Karpas-422 (cell line): Measurements from ENCODE around the gene ZNF735. TPM values are rescaled to one million over a fixed set of nuclear protein-coding genes. Genes with fewer than 3 reads are reported as not detected.

Source experiments
- DNase-seq: peaks from one replicate; pipeline ENCODE4 v3.0.0-alpha.2; 2015
- H2AFZ ChIP-seq: fragments of 200-600 bp; sonication (generic); 2 replicates; pipeline ENCODE4 v1.6.1; 2014; ENCODE audit warnings: antibody characterized with exemption, low read length, mixed read lengths
- H3K27ac ChIP-seq: fragments of 200-600 bp; sonication (generic); 2 replicates; pipeline ENCODE4 v1.5.1; 2014; ENCODE audit warnings: mild to moderate bottlenecking, low read length, moderate library complexity
- H3K27me3 ChIP-seq: fragments of 200-600 bp; sonication (generic); 2 replicates; pipeline ENCODE4 v1.6.1; 2014; ENCODE audit warnings: low read length, mixed read lengths
- H3K36me3 ChIP-seq: fragments of 200-600 bp; sonication (generic); 2 replicates; pipeline ENCODE4 v1.6.1; 2014; ENCODE audit warnings: low read length, mixed read lengths; ENCODE audit not compliant: insufficient read depth
- H3K4me1 ChIP-seq: fragments of 200-600 bp; sonication (generic); 2 replicates; pipeline ENCODE4 v1.6.1; 2014; ENCODE audit warnings: mild to moderate bottlenecking, low read length, mixed read lengths
- H3K4me2 ChIP-seq: fragments of 200-600 bp; sonication (generic); 2 replicates; pipeline ENCODE4 v1.6.1; 2014; ENCODE audit warnings: low read length, low read depth, mild to moderate bottlenecking; ENCODE audit not compliant: poor library complexity, severe bottlenecking
- H3K4me3 ChIP-seq: fragments of 200-600 bp; sonication (generic); 2 replicates; pipeline ENCODE4 v1.5.1; 2014; ENCODE audit warnings: mild to moderate bottlenecking, antibody characterized with exemption, low read length, mixed read lengths
- H3K79me2 ChIP-seq: fragments of 200-600 bp; sonication (generic); 2 replicates; pipeline ENCODE4 v1.6.1; 2014; ENCODE audit warnings: mild to moderate bottlenecking, low read length, mixed read lengths
- H3K9ac ChIP-seq: fragments of 200-600 bp; sonication (generic); 2 replicates; pipeline ENCODE4 v1.6.0; 2014; ENCODE audit warnings: low read length
- H3K9me2 ChIP-seq: fragments of 200-600 bp; sonication (generic), shearing (Covaris generic); replicated peaks from 2 replicates; pipeline ENCODE4 v1.6.0; 2014; ENCODE audit warnings: mild to moderate bottlenecking, low read length, moderate library complexity; ENCODE audit not compliant: insufficient read depth
- H3K9me3 ChIP-seq: fragments of 300-700, 200-600 bp; sonication (generic); 2 replicates; pipeline ENCODE4 v1.6.1; 2014; ENCODE audit warnings: low read length, mixed read lengths
- H4K20me1 ChIP-seq: fragments of 200-600 bp; sonication (generic); 2 replicates; pipeline ENCODE4 v1.6.1; 2014; ENCODE audit warnings: mild to moderate bottlenecking, antibody characterized with exemption, low read length, low read depth; ENCODE audit not compliant: insufficient read depth
- total RNA-seq: library from RNA; depleted of rRNA; stranded (reverse); fragments of >200 nt; shearing (Covaris generic); gene quantifications from 2 replicates; pipeline ENCODE4 v1.2.3, GENCODE V29; 2014; ENCODE audit warnings: low replicate concordance; rRNA removed

ZNF735 gene
- total RNA-seq, 1 experiment from 2014 or later: not detected

DNA sequence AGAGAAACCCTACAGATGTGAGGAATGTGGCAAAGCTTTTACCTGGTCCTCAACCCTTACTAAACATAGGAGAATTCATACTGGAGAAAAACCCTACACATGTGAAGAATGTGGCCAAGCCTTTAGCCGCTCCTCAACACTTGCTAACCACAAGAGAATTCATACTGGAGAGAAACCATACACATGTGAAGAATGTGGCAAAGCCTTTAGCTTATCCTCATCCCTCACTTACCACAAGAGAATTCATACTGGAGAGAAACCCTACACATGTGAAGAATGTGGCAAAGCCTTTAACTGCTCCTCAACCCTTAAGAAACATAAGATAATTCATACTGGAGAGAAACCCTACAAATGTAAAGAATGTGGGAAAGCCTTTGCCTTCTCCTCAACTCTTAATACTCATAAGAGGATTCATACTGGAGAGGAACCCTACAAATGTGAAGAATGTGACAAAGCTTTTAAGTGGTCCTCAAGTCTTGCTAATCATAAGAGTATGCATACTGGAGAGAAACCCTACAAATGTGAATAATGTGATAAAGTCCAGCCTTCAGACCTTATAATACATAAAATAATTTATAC lies 59.4 kb downstream of the ZNF735 start:
- Histone ChIP-seq H3K79me2 (no peaks in the 10 kb centered on the region), H2AFZ (no peak overlapping the region), H3K4me3 (no peak overlapping the region), H3K27ac (no peak overlapping the region), H3K36me3 (no peaks in the 10 kb centered on the region), H4K20me1 (no peaks in the 10 kb centered on the region), H3K27me3 (no peaks in the 10 kb centered on the region), H3K9me2 (no peaks in the 10 kb centered on the region), H3K4me2 (no peak overlapping the region), H3K9ac (no peak overlapping the region), H3K9me3 (peaks cover 36% of the 10 kb centered on the region), H3K4me1 (no peaks in the 10 kb centered on the region)
- DNase-seq: no peak

Other genes starting within 250 kb of the ZNF735 start
- not detected in 2 replicates for gene ZNF722, start 208.4 kb upstream of the ZNF735 start, total RNA-seq
- gene ZNF727, start 161.8 kb upstream of the ZNF735 start, total RNA-seq: not detected in 2 replicates
- not detected in 2 replicates for gene ZNF679, start 21.3 kb downstream of the ZNF735 start, total RNA-seq
- 42.9 and 82.3 TPM in 2 replicates for gene ZNF736, start 106.8 kb downstream of the ZNF735 start, total RNA-seq